H4 (cell line): Measurements from ENCODE around the gene ZMAT2. TPM values are rescaled to one million over a fixed set of nuclear protein-coding genes. Genes with fewer than 3 reads are reported as not detected.
"Not testable (repeated sequence)": the region's sequence is repeated elsewhere in the genome, so short reads cannot be mapped to it uniquely, and the experiment has no call there.

Source experiments
- DNase-seq: peaks from one replicate; pipeline ENCODE4 v3.0.0-alpha.2; 2015; ENCODE audit warnings: low spot score
- total RNA-seq: library from RNA; depleted of rRNA; stranded (reverse); fragments of >200 nt; shearing (Covaris generic); gene quantifications from 2 replicates; pipeline ENCODE4 v1.2.3, GENCODE V29; 2014; rRNA removed

ZMAT2 gene
- 73.5 and 95.8 TPM in 2 replicates for total RNA-seq

GRCh38 chr5:140700177-140701144, at the start of gene ZMAT2:
ZMAT2 (plus strand) TSS chr5:140700447; CDS start chr5:140700461, 14 bp downstream.
- peak; percentile 98 for DNase-seq

GRCh38 chr5:140658870-140659269, 41.4 kb upstream of the ZMAT2 start:
- no peak for DNase-seq

DNA sequence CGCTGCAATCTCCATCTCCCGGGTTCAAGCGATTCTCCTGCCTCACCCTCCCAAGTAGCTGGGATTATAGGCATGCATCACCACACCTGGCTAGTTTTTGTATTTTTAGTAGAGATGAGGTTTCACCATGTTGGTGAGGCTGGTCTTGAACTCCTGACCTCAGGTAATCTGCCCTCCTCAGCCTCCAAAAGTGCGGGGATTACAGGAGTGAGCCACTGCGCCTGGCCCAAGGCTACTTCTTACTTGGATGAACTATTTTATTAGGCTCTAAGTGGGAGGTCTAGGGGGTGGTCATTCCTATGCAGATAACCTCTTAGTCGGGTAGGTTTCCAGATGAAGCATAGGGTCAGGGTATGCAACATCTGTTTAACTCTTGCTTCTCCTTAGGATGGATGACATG, 39.9 kb upstream of the ZMAT2 start:
- not testable (repeated sequence) for DNase-seq

DNA sequence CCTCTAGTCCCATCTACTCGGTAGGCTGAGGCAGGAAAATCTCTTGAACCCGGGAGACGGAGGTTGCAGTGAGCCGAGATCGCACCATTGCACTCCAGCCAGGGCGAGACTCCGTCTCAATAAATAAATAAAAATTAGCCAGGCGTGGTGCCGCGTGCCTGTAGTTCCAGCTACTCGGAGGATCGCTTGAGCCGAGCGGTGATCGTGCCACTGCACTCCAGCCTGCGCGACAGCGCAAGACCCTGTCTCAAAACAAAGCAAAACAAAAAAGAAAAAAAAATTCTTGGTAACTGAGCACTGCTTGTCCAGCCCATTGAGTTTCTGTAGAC, 36.3 kb upstream of the ZMAT2 start:
- DNase-seq: no peak

DNA sequence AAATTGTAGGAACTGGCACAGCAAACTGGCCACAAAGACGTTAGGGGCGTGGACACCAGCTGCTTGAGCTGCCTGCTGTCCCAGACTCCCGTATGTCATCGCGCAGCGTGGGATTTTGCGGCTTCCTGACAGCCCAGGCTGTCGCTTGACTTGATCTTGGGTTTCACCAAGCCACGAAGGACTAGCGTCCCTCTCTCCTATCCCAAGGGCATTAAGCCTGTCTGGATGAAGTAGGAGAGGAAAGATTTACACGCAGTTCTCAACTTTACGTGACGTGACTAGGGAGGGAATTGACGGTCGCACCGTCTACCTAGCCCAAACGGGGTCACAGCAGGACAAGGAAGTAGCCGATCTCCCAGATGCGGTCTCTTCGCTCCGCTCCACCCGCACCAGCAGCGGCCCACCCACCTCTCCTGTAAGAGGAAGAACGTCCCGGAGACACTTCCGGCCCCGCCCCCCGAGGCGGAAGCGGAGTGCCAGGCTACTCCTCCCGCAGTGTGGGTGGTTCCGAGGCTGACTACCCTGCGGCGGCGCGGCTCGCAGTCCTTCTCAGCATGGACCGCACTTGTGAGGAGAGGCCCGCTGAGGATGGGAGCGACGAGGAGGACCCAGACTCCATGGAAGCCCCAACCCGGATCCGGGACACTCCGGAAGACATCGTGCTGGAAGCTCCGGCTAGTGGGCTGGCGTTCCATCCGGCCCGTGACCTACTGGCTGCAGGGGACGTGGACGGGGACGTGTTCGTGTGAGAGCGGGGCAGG, 35.7 kb upstream of the ZMAT2 start, which contains the start of gene WDR55:
Gene WDR55, plus strand, starts transcription at position 546 of the 761 bp plus-strand sequence. Its CDS starts 9 bp downstream, at position 555.
- peak; percentile 94 for DNase-seq

- DNase-seq: not testable (repeated sequence)
Observed at GRCh38 chr5:140671035-140671434, 29.2 kb upstream of the ZMAT2 start.

- DNase-seq: no peak
Observed at GRCh38 chr5:140671472-140672125, 28.6 kb upstream of the ZMAT2 start.

DNA sequence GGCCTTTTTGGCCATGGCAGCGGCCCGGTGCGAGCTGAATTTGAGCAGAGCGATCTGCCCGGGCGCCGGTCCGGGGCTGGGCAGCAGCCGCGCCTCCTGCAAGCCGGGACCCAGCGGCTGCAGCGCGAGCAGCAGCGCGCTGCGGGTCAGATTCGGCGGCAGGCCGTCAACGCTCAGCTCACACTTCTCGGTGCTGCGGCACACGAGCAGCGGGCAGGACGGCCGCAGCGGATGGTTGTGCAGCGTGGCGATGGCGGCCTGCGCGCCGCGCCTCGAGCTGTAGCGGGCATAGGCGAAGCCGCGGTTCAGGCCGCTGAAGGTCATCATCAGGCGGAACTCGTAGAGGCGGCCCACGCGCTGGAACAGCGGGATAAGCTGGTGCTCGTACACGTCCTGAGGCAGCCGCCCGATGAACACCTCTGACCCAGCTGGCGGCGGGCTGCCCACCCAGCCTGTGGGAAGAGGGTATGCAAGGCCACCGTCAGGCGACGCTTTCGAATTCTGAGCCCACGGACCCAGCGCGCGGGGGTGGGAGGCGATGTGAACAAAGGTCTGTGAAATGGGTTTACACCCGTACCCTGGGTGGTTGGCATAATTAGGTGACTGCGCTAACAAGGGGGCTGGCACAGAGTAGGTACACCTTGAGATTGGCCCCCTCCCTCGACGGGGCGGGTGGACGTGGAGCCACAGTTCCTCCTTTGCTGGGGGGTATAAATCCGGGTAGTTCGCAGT, 27.6 kb upstream of the ZMAT2 start:
- DNase-seq: no peak

DNA sequence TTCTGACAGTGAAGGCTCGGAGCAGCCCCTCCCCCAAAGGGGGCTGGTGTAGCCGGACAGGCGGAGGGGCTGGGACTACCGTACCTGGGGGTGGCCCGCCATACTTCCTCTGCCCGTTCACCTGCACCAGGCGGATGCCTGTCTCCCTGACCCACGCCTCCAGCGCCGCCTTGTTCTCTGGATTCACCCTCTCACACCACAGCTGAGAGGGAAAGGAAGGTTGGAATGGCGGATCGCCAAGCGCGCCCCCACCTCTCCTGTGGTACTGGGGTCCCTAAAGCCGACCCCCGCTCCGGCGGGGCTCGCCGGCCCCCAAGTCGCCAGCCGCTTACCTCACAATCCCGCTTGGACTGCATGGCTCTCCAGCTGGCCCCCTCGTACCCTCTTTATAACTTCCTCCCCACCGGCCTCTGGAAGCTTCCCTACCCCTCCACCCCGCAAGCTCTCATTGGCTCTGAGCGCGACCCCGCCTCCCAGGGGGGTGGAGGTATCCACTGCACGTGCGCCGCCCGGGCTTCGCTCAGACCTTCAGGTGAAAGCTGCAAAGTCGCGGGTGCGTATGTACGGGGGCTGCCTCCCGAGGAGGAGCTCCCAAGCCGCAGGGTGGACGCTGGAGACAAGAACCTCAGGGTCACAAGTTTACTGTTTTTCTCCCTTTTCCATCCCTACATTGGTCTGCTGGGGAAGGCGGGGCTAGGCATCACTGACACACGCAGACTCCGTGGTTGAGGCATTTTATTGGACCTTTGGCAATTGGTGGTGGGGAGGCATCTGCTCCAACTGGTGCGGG, 26.9 kb upstream of the ZMAT2 start, which contains the start of gene DND1:
Gene DND1, minus strand, starts transcription at position 390 of the 790 bp plus-strand sequence. Its CDS starts 34 bp downstream, at position 356.
- no peak for DNase-seq

- DNase-seq: no peak
Observed at GRCh38 chr5:140674211-140674610, 26.0 kb upstream of the ZMAT2 start.

- DNase-seq: no peak
Observed at GRCh38 chr5:140674629-140675028, 25.6 kb upstream of the ZMAT2 start.

DNA sequence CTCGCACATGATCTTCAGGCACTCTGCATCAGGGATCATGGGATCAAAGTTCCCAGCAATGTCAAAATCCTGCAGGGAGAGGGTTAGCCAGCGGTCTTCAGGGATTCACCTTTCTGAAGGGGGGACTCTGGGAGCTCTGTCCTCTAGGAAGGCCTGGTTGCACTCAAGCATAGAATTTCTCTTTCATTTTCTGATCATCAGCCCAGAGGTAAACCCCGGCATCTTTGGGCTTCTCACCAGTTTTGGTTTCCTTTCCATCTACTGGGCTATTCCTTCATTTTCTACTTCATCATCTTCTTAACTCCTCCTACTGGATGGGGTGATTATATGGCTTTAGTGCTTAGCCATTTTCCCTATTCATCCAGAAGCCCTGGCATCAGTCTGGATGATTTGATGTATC, 22.3 kb upstream of the ZMAT2 start:
- no peak for DNase-seq

- DNase-seq: no peak
Observed at GRCh38 chr5:140678993-140679392, 21.3 kb upstream of the ZMAT2 start.

- no peak for DNase-seq
Observed at GRCh38 chr5:140690376-140690932, 9.8 kb upstream of the ZMAT2 start.

DNA sequence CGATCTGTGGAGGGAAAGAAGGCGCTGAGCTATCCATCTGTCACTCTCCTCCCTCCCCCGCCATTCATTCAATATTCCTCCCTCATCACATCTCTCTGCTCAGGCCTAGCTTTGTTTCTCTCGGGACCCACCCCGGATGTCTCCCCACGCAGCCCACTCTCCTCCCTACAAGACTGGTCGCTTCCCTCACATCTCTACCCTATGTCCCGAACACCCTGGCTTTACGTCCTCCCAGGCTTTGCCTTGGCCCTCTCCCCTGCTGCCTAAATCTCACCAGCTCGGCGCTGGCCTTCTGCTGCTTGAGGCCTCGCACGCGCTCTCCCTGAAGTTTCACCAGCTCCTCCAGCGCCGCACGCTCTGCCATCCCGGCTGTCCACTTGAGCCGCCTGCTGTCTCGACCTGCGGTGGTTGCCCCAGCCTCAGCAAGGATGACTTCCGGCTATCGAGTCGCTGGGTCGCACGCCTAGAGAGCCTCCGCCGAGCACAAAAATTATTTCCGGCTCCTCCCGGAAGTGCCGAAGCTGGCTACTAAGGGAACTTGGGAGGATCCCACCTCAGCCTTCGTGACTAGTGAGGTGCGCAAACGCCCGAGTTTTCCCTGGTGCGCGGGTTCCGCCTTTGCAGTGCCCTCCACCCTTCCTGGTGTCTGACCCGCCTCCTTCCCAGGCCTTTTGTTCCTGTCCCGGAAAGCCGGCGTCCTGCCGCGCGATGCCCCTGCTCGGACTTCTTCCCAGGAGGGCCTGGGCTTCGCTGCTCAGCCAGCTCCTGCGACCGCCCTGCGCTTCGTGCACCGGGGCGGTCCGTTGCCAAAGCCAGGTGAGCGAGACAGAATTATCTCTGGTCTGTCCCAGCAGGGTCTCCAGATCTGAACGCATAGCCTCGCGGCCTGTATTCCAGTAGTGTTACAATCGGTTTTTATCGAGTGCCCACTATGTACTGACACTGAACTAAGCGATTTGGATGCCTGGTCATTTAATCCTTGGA, 9.0 kb upstream of the ZMAT2 start, which contains the start of the genes HARS1 and HARS2:
Gene HARS1, minus strand, starts transcription at position 430 of the 984 bp plus-strand sequence. Its CDS starts 66 bp downstream, at position 364.
Gene HARS2, plus strand, starts transcription at position 515 of the 984 bp plus-strand sequence. Its CDS starts 194 bp downstream, at position 709.
- peak; percentile 94 for DNase-seq

DNA sequence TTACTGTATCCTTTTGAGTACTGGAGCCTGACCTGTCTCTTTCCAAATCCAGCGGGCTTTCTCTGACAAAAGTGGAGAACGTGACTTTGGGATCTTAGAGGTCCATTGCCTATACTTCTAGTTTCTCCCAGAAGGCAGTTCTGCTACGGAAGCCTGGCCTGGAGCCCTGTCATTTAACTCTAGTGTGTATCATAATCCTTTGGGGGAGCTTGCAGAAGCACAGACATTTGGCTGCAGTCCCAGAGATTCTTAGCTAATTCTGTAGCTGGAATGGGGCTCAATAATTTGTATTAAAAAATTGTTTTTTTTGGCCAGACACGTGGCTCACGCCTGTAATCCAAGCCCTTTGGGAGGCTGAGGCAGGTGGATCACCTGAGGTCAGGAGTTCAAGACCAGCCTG, 6.0 kb upstream of the ZMAT2 start:
- DNase-seq: no peak

DNA sequence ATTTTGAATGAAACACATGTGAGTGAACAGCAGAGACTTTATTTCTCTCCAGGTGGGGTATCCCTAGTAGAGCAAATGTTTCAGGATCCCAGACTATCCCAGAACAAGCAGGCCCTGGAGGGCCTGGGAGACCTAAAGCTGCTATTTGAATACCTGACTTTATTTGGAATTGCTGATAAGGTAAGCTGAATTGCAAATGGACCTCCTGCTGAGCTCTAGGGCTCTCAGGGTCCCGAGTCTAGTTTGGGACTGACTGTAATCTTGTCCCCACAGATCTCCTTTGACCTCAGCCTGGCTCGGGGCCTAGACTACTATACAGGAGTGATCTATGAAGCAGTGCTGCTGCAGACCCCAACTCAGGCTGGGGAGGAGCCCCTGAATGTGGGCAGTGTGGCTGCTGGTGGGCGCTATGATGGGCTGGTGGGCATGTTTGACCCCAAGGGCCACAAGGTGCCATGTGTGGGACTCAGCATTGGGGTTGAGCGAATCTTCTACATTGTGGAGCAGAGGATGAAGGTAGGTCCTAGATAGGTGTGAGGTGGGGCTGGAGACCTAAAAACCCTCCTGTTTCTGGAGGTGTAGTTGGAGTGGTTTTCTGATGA, 3.3 kb upstream of the ZMAT2 start:
- DNase-seq: no peak

- no peak for DNase-seq
Observed at GRCh38 chr5:140707812-140708211, 7.6 kb downstream of the ZMAT2 start.
